Loucy (cell line): ENCODE data around the gene KSR1.

ENCODE experiments used
- H2AFZ ChIP-seq: fragments of 200-600 bp; sonication (generic); 2 replicates; pipeline ENCODE4 v1.6.0; 2016; ENCODE audit warnings: antibody characterized with exemption, mild to moderate bottlenecking, low read length, moderate library complexity
- H3F3A ChIP-seq: fragments of 200-600 bp; 2 replicates; pipeline ENCODE4 v1.6.0; 2016; ENCODE audit warnings: antibody characterized with exemption, low read depth, mild to moderate bottlenecking
- H3K27me3 ChIP-seq: fragments of 200-600 bp; sonication (generic); 2 replicates; pipeline ENCODE4 v1.6.1; 2014; ENCODE audit warnings: low read length, mild to moderate bottlenecking; ENCODE audit not compliant: insufficient read depth, poor library complexity, severe bottlenecking
- H3K36me3 ChIP-seq: fragments of 200-600 bp; sonication (generic); 2 replicates; pipeline ENCODE4 v1.6.1; 2016; ENCODE audit warnings: low read length; ENCODE audit not compliant: insufficient read depth
- H3K4me1 ChIP-seq: fragments of 200-600 bp; sonication (generic); 2 replicates; pipeline ENCODE4 v1.5.1; 2014; ENCODE audit warnings: low read length, mild to moderate bottlenecking; ENCODE audit not compliant: insufficient read depth, poor library complexity, severe bottlenecking
- H3K4me2 ChIP-seq: fragments of 200-600 bp; sonication (generic); 2 replicates; pipeline ENCODE4 v1.6.0; 2014; ENCODE audit warnings: antibody characterized with exemption, low read length, low read depth, mild to moderate bottlenecking; ENCODE audit not compliant: poor library complexity, severe bottlenecking
- H3K4me3 ChIP-seq: fragments of 200-600 bp; sonication (generic); 2 replicates; pipeline ENCODE4 v1.5.1; 2014; ENCODE audit warnings: low read length, mild to moderate bottlenecking, mixed read lengths; ENCODE audit not compliant: poor library complexity, severe bottlenecking
- H3K79me2 ChIP-seq: fragments of 200-600 bp; sonication (generic); 2 replicates; pipeline ENCODE4 v1.6.1; 2014; ENCODE audit warnings: low read length; ENCODE audit not compliant: insufficient read depth
- H3K9ac ChIP-seq: fragments of 200-600 bp; sonication (generic); 2 replicates; pipeline ENCODE4 v1.6.0; 2014; ENCODE audit warnings: mild to moderate bottlenecking, low read depth, low read length, moderate library complexity; ENCODE audit not compliant: poor library complexity, severe bottlenecking
- H3K9me2 ChIP-seq: fragments of 200-600 bp; sonication (generic); replicated peaks from 2 replicates; pipeline ENCODE4 v1.6.1; 2016; ENCODE audit warnings: low read depth, low read length, mixed read lengths
- H3K9me3 ChIP-seq: fragments of 200-600 bp; sonication (generic); 2 replicates; pipeline ENCODE4 v1.6.1; 2014; ENCODE audit warnings: mild to moderate bottlenecking, antibody characterized with exemption, low read length, low read depth; ENCODE audit not compliant: insufficient read depth
- H4K20me1 ChIP-seq: fragments of 200-600 bp; sonication (generic); 2 replicates; pipeline ENCODE4 v1.6.0; 2014; ENCODE audit warnings: antibody characterized with exemption, low read length, mild to moderate bottlenecking; ENCODE audit not compliant: insufficient read depth, poor library complexity, severe bottlenecking
- CTCF ChIP-seq: fragments of 200-600 bp; sonication (generic); conservative IDR thresholded peaks from 2 replicates; pipeline ENCODE4 v1.5.1; 2014; ENCODE audit warnings: mild to moderate bottlenecking, antibody characterized with exemption, low read length
- EZH2phosphoT487 ChIP-seq: fragments of 200-600 bp; IDR thresholded peaks from 2 replicates; pipeline ENCODE4 v1.6.1; 2018; ENCODE audit warnings: antibody characterized with exemption, mild to moderate bottlenecking, moderate library complexity, borderline replicate concordance

The KSR1 gene

GRCh38 chr17:27609611-27610303 lies 153.5 kb downstream of the KSR1 start:
- H2AFZ ChIP-seq, result no peak overlapping the region
- no peak overlapping the region for H3K4me3 ChIP-seq
- peaks cover 10% of the 10 kb centered on the region for H3K4me1 ChIP-seq
- no peaks in the 10 kb centered on the region for H3F3A ChIP-seq
- H3K4me2 ChIP-seq, result no peak overlapping the region
- no peaks in the 10 kb centered on the region for H3K9me3 ChIP-seq
- peaks cover 32% of the 10 kb centered on the region; the same call in 1 of the 2 replicates for H3K36me3 ChIP-seq
- H3K9ac ChIP-seq, result no peak overlapping the region
- TF ChIP-seq CTCF (peak; percentile 74), EZH2phosphoT487 (no peak)
- no peaks in the 10 kb centered on the region for H4K20me1 ChIP-seq
- H3K9me2 ChIP-seq, result no peaks in the 10 kb centered on the region
- no peaks in the 10 kb centered on the region for H3K27me3 ChIP-seq
- no peaks in the 10 kb centered on the region for H3K79me2 ChIP-seq

- H4K20me1 ChIP-seq, result no peaks in the 10 kb centered on the region
- no peaks in the 10 kb centered on the region for H3K9me3 ChIP-seq
- H3K79me2 ChIP-seq, result no peaks in the 10 kb centered on the region
- H3K9me2 ChIP-seq, result no peaks in the 10 kb centered on the region
- peaks cover 32% of the 10 kb centered on the region; the same call in 1 of the 2 replicates for H3K36me3 ChIP-seq
- no peaks in the 10 kb centered on the region for H3K27me3 ChIP-seq
- peaks cover 15% of the 10 kb centered on the region for H3K4me1 ChIP-seq
- no peaks in the 10 kb centered on the region for H3F3A ChIP-seq
- H3K4me3 ChIP-seq, result no peak overlapping the region
- no peak overlapping the region for H3K9ac ChIP-seq
- no peak overlapping the region for H2AFZ ChIP-seq
- TF ChIP-seq EZH2phosphoT487 (no peak), CTCF (no peak)
- H3K4me2 ChIP-seq, result no peak overlapping the region
Observed at GRCh38 chr17:27610304-27610677, 154.0 kb downstream of the KSR1 start.

- no peaks in the 10 kb centered on the region for H3K27me3 ChIP-seq
- peaks cover 13% of the 10 kb centered on the region for H3F3A ChIP-seq
- H3K9me2 ChIP-seq, result no peaks in the 10 kb centered on the region
- H3K36me3 ChIP-seq, result peaks cover 23% of the 10 kb centered on the region; the same call in 1 of the 2 replicates
- H3K4me1 ChIP-seq, result peaks cover 35% of the 10 kb centered on the region
- no peak for TF ChIP-seq CTCF
- TF ChIP-seq EZH2phosphoT487, result no peak
- no peaks in the 10 kb centered on the region for H4K20me1 ChIP-seq
- H3K9me3 ChIP-seq, result no peaks in the 10 kb centered on the region
- H3K9ac ChIP-seq, result no peak overlapping the region
- no peak overlapping the region for H3K4me3 ChIP-seq
- no peaks in the 10 kb centered on the region for H3K79me2 ChIP-seq
- H3K4me2 ChIP-seq, result no peak overlapping the region
- no peak overlapping the region for H2AFZ ChIP-seq
Observed at GRCh38 chr17:27612160-27612770, 156.0 kb downstream of the KSR1 start.
